ENCODE measurements around the gene FIS1. TPM values are rescaled to one million over a fixed set of nuclear protein-coding genes. Genes with fewer than 3 reads are reported as not detected.
"Not testable (repeated sequence)": the region's sequence is repeated elsewhere in the genome, so short reads cannot be mapped to it uniquely, and the experiment has no call there.

FIS1 gene
- total RNA-seq: 100 to 1,000 TPM; 118 to 124 TPM
- 100 to 1,000 TPM; 225 to 235 (median 228) TPM for polyA plus RNA-seq
- total RNA-seq: 44.3 to 74.6 (median 58.2) reads per million in 6 experiments

DNA sequence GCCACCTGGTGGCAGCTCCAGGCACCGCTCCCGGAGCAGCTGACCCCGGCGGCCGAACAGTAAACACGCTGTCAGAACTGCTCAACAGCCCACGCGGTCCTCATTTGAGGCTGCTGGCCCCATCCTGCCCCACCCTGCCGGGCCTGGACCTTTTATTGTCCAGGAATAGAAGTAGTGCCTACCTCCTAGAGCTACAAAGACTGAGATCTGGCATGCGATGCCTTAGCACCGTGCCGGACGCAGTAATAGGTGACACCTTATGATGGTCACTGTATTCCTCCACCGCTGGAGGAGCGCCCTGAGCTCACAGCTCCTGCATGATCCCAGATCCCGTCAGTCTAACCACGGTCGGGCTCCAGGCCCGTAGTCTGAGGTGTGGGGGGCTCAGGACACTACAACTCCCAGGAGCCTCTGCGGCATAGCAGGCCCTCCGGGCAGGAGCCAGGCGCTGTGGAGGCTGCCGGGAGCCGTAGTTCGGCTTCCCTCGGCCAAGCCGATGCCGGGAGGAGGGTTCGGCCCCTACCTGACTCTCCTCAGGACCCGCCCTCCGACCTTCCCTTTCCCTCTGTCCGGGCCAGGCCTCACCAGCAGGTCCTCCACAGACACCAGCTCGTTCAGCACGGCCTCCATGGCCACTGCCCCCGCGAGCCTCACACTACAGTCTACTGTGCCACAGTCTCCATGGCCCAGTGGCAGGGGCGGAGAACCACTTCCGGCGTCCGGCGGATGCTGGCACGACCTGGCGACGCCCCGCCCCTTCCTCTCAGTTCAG, at the start of gene FIS1:
TSS of gene FIS1 (minus strand) at position 707 of the 772 bp plus-strand sequence. CDS start at position 630, 77 bp downstream.
- POLR2A ChIA-PET: interaction anchor here (0.6 to 4.2 kb wide), 16 partner anchors 8 to 1151 kb away, joined by 3 to 59 read pairs (median 5); partner anchors contain the start of genes PLOD3, SRRT, UFSP1 and ZNHIT1
- peak within 1 kb of the TSS; percentile 89 to 99 (median 97) for H3K27ac Mint-ChIP-seq
- peaks cover 0 to 27% (median 4%) of the 10 kb centered on the region in 3 donors for H3K36me3 Mint-ChIP-seq
- no peaks in the 10 kb centered on the region for H3K27me3 Mint-ChIP-seq
- no peaks in the 10 kb centered on the region for H3K9me3 Mint-ChIP-seq
- H3K4me3 Mint-ChIP-seq: peak within 1 kb of the TSS; percentile 92 to 100 (median 97)
- peaks cover 11 to 58% (median 46%) of the 10 kb centered on the region in 4 donors for H3K4me1 Mint-ChIP-seq
- ATAC-seq (peak; percentile 95), DNase-seq (peak; percentile 84 to 98 (median 91))

DNA sequence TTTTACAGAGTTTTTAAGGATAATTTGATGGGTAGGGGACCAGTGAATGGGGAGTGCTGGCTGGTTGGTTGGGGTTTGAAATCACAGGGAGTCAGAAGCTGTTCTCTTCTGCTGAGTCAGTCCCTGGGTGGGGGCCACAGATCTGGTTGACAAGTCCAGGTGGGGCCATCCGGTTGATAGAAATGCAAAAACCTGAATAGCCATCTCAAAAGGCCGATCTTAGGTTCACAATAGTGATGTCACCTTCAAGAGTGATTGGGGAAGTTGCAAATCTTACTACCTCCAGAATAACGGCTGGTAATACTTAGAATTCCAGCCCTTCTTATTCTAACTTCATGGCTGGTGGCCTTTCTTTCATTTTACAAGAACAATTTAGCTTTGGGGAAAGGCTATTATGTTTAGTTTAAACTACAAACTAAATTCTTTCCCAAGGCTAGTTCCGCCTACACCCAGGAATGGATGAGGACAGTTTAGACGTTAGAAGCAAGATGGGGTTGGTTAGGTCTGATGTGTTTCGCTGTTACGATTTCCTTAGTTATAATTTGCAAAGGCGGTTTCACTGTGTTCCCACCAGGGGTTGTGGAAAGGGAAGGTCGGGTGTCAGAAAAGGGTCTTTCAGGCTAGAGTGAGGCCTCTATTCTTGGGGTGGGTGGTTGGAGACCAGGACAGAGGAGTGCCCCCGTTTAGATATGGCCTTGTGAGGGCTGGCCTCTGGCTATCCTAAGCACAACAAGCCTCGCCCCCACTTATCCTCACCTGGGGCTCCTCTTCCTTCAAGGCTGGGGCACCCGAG, 49.4 kb upstream of the FIS1 start:
- Mint-ChIP-seq H3K27me3 (peaks cover 28 to 77% (median 37%) of the 10 kb centered on the region in 5 donors), H3K27ac (no peak overlapping the region), H3K36me3 (peaks cover 0 to 7% (median 2%) of the 10 kb centered on the region in 3 donors), H3K9me3 (peaks cover 0 to 3% (median 0%) of the 10 kb centered on the region in 9 donors), H3K4me3 (no peak overlapping the region), H3K4me1 (peaks cover 3 to 10% (median 6%) of the 10 kb centered on the region in 4 donors)
- POLR2A ChIA-PET: no interaction called here
- DNase-seq (no peak), ATAC-seq (no peak)

DNA sequence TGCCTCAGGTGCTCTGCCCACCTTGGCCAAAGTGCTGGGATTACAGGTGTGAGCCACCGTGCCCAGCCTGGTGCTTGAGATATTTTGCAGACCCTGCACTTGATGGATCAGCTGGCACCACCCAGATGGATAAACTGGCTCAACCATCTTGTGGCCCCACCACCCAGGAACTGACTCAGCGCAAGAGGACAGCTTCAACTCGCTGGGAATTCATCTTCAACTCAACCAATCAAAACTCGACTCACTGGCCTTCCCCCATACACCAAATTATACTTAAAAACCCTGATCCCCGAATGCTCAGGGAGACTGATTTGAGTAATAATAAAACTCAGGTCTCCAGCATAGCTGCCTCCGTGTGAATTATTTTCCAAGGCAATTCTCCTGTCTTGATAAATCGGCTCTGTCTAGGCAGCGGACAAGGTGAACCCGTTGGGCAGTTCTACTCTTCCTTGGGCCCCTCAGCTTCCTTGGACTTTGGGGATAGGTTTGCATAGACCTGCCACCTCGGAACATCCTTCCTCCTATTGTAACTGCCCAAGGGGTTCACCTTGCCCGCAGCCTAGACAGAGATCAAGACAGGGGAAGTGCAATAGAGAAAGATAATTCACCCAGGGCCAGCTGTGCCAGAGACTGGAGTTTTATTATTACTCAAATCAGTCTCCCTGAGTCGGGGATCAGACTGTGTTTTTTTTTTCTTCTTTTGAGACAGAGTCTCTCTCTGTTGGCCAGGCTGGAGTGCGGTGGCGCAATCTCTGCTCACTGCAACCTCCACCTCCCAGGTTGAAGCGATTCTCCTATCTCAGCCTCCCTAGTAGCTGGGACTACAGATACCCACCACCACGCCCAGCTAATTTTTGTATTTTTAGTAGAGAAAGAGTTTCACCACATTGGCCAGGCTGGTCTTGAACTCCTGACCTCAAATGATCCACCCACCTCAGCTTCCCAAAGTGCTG, 48.5 kb upstream of the FIS1 start:
- H3K4me1 Mint-ChIP-seq: peaks cover 3 to 10% (median 6%) of the 10 kb centered on the region in 4 donors
- not testable (repeated sequence) for DNase-seq

DNA sequence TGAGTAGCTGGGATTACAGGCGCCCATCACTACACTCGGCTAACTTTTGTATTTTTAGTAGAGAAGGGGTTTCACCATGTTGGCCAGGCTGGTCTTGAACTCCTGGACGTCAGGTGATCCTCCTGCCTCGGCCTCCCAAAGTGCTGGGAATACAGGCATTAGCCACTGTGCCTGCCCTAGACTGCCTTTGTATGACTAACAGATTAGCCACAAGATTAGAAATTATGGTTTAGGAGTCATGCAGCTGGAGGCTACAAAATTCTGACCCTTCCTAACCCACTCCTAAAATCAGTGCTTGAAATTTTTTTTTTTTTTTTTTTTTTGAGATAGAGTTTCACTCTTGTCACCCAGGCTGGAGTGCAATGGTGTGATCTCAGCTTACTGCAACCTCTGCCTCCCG, 47.7 kb upstream of the FIS1 start:
- POLR2A ChIA-PET, ATAC-seq, H3K9me3 Mint-ChIP-seq, DNase-seq, H3K27ac Mint-ChIP-seq, H3K36me3 Mint-ChIP-seq, H3K4me3 Mint-ChIP-seq: not testable (repeated sequence)
- peaks cover 3 to 10% (median 6%) of the 10 kb centered on the region in 4 donors for H3K4me1 Mint-ChIP-seq
- H3K27me3 Mint-ChIP-seq: peaks cover 22 to 64% (median 33%) of the 10 kb centered on the region in 5 donors

More for the DNA sequence above, 48.5 kb upstream of the FIS1 start:
- Mint-ChIP-seq H3K27me3 (peaks cover 27 to 71% (median 37%) of the 10 kb centered on the region in 5 donors), H3K27ac (peak overlapping the region in 1 of 10 donors; percentile 18)
- H3K4me3 Mint-ChIP-seq, H3K9me3 Mint-ChIP-seq, H3K36me3 Mint-ChIP-seq, POLR2A ChIA-PET, ATAC-seq: not testable (repeated sequence)

DNA sequence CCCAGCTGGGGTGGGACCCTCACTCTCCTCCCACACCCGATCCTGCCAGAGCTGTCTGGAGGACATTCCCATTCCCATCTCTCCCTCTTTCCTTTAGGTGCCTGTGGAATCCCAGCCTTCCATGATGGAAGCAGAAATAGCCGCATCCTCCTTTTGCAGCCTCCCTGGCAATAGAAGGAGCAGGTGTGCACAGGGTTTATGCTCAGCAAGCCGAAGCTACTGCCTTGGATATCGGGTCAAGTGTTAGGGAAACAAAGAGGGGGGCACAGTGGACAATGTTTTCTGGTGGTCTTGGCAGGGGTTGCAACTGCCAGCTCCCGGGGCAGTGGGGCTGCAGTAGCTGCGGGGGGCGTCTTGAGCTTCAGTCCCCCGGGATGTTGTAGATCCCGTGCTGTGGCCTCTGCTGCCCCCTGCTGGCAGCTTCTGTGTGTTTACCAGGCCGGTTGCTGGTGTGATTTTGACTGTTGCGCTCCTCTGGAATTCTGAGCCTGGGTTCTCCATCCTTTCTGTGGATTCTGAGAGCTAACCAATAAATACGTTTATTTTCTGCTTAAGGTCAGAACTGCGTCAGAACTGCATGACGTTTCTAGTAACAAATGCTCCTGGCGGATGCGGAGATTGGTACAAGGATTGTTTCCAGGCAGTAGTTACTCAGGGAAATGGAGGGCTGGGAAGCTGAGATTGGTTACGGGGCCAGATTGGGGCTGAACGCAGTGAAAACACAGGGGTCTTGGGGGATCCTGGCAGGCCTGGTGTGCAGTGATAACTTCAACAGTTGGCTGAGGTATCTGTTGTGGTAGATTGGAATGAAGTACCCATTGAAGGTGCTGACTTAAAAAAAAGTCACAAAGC, 45.5 kb upstream of the FIS1 start:
- H3K9me3 Mint-ChIP-seq, H3K27ac Mint-ChIP-seq, POLR2A ChIA-PET, H3K36me3 Mint-ChIP-seq: not testable (repeated sequence)
- peaks cover 18 to 51% (median 27%) of the 10 kb centered on the region in 5 donors for H3K27me3 Mint-ChIP-seq
- H3K4me3 Mint-ChIP-seq: peak overlapping the region in 3 of 10 donors; percentile 7 to 71 (median 39)
- DNase-seq: peak; percentile 33 to 80 (median 57)
- H3K4me1 Mint-ChIP-seq: peaks cover 6 to 18% (median 7%) of the 10 kb centered on the region in 4 donors
- peak; percentile 69 to 86 for ATAC-seq

DNA sequence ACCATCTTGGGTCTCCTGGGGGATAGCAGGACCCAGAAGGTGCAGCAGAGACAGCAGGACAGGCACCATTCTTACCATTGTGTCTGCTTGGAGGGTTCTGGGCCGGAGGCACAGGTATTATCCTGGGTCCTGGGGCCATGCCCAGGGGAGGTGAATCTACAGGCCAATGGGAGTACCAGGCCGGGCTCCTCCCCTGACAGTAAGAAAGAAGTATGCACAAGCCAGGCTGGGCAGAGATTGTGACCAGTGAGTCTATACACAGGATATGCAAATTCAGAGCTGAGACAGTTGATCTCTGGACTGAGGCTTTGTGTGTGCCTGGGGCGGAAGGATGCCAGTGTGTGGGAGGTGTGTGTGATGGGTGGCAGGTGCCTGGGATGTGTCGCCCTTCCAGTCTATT, 44.8 kb upstream of the FIS1 start:
- H3K4me3 Mint-ChIP-seq, H3K27ac Mint-ChIP-seq, DNase-seq, ATAC-seq, POLR2A ChIA-PET, H3K36me3 Mint-ChIP-seq, H3K9me3 Mint-ChIP-seq: not testable (repeated sequence)
- Mint-ChIP-seq H3K27me3 (peaks cover 18 to 44% (median 27%) of the 10 kb centered on the region in 5 donors), H3K4me1 (peaks cover 6 to 18% (median 7%) of the 10 kb centered on the region in 4 donors)

DNA sequence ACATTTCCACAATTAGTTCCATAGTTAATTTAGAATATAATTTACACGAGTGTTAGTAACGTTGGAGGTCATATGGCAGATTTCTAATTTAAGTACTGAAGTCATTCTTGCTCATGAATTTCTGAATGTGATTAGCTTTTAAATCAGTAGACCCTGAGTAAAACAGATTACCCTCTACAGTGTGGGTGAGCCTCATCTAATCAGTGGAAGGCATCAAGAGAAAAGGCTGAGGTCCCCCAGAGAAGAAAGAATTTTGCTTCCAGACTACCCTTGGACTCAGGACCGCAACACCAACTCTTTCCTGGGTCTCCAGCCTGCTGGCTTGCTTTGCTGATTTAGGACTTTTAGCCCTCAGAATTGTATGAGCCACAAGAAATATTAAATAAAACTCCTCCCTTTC, 43.6 kb upstream of the FIS1 start:
- DNase-seq: no peak
- Mint-ChIP-seq H3K36me3 (no peaks in the 10 kb centered on the region), H3K27ac (no peak overlapping the region), H3K4me3 (no peak overlapping the region), H3K9me3 (no peaks in the 10 kb centered on the region), H3K4me1 (peaks cover 6 to 18% (median 7%) of the 10 kb centered on the region in 4 donors), H3K27me3 (peaks cover 12 to 32% (median 17%) of the 10 kb centered on the region in 5 donors)
- ATAC-seq: no peak
- POLR2A ChIA-PET: no interaction called here

DNA sequence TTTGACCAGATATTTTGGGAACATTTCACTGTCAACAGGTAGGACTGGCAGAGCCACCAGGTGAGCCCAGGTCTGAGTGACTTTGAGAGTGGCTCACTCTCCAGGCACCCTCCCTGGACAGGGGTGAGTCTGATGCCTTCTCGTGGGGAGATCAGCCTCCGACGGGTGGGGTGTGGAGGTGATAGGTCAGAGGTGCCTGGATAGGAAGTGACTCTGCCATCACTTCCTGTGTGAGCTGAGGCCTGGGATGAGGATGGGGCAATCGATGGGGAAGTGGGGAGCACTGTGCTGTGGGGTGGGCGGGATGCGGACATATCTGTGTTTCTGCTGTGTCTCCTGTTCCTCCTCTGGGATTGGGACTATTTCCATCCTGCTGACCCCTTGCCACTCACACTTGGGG, 42.2 kb upstream of the FIS1 start:
- Mint-ChIP-seq H3K27ac (no peak overlapping the region), H3K4me3 (no peak overlapping the region), H3K4me1 (peaks cover 6 to 24% (median 14%) of the 10 kb centered on the region in 4 donors), H3K36me3 (no peaks in the 10 kb centered on the region), H3K27me3 (peaks cover 8 to 26% (median 12%) of the 10 kb centered on the region in 5 donors), H3K9me3 (no peaks in the 10 kb centered on the region)
- DNase-seq: no peak
- POLR2A ChIA-PET: no interaction called here
- ATAC-seq: no peak

DNA sequence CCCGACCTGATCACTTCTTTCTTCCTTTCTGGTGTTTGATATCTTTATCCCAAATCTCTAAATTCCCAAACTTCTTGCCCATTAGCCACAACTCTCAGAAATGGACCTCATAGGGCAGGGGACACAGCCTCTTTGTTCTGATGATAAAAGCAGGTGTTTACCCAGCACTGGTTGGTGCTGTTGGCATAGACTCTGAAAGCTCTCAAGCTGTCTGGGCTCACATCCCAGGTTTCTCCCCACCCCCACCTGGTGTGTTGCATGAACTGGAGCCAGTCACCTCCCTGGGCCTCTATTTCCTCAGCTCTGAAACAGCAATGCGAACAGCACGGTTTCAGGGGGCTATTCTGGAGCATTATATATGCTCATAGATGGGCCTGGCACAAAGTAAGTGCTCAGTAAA, 41.0 kb upstream of the FIS1 start:
- H3K27ac Mint-ChIP-seq, ATAC-seq, H3K4me3 Mint-ChIP-seq, DNase-seq, H3K9me3 Mint-ChIP-seq, H3K36me3 Mint-ChIP-seq: not testable (repeated sequence)
- Mint-ChIP-seq H3K27me3 (peaks cover 5 to 18% (median 5%) of the 10 kb centered on the region in 5 donors), H3K4me1 (peaks cover 6 to 24% (median 14%) of the 10 kb centered on the region in 4 donors)
- POLR2A ChIA-PET: interaction anchor here (0.7 kb wide), 2 partner anchors 98 to 403 kb away, joined by 3 to 5 read pairs; no protein-coding TSS in a partner anchor

DNA sequence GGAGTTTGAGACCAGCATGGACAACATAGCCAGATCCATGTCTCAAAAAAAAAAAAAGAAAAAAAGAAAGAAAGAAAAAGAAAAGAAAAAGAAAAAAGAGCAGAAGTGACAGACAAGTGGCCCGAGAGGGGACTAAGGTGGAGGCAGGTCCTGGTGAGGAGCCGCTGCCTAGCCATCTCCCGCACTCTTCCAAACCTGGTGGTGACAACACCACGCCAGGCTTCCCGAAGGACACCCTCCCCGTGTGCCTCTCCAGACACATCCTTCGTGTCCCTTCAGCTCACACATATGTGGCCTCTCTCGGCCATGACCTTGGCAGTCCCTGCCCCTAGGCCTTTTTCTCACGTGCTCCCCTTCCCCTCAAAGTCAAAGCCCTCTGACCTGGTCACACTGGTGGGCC, 40.3 kb upstream of the FIS1 start:
- DNase-seq: no peak
- H3K36me3 Mint-ChIP-seq: no peaks in the 10 kb centered on the region
- no peak for ATAC-seq
- peaks cover under 1 to 18% (median 10%) of the 10 kb centered on the region in 4 donors for H3K4me1 Mint-ChIP-seq
- no peaks in the 10 kb centered on the region for H3K9me3 Mint-ChIP-seq
- no peak overlapping the region for H3K4me3 Mint-ChIP-seq
- H3K27me3 Mint-ChIP-seq: peaks cover 0 to 16% (median under 1%) of the 10 kb centered on the region in 5 donors
- H3K27ac Mint-ChIP-seq: no peak overlapping the region
- POLR2A ChIA-PET: interaction anchor here (0.7 kb wide), 2 partner anchors 99 to 402 kb away, joined by 3 to 5 read pairs; no protein-coding TSS in a partner anchor

DNA sequence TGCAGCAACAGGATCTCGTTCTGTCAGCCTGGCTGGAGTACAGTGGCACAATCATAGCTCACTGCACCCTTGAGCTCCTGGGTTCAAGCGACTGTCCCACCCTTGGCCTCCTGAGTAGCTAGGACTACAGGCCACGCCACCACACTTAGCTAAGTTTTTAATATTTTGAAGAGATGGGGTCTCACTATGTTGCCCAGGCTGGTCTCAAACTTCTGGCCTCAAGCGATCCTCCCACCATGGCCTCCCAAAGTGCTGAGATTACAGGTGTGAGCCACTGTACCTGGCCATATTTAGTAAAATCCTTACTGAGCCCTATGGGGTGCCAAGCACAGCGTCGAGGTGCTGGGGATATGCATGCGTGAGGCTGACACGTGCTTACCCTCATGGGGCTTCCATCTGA, 36.0 kb upstream of the FIS1 start:
- POLR2A ChIA-PET: not testable (repeated sequence)

More for the DNA sequence above, 36.0 kb upstream of the FIS1 start:
- not testable (repeated sequence) for DNase-seq, H3K36me3 Mint-ChIP-seq, ATAC-seq, H3K9me3 Mint-ChIP-seq, H3K4me3 Mint-ChIP-seq, H3K4me1 Mint-ChIP-seq, H3K27ac Mint-ChIP-seq
- H3K27me3 Mint-ChIP-seq: peaks cover 4 to 24% (median 14%) of the 10 kb centered on the region in 5 donors

Data from naive thymus-derived CD8-positive, alpha-beta T cell (primary cell).